ENCODE measurements around the gene RGR. TPM values are rescaled to one million over a fixed set of nuclear protein-coding genes. Genes with fewer than 3 reads are reported as not detected.

The RGR gene
- total and polyA plus RNA-seq, 8 donors: 0.26 to 0.27 TPM; not detected in 6

- Histone ChIP-seq H3K27ac (no peak overlapping the region), H3K9me3 (no peaks in the 10 kb centered on the region), H3K36me3 (no peaks in the 10 kb centered on the region), H3K4me1 (no peaks in the 10 kb centered on the region), H3K4me3 (no peak overlapping the region), H3K27me3 (peaks cover 6 to 8% of the 10 kb centered on the region in 2 donors)
- intact Hi-C loops (cut with DNase I): loop anchor here in 1 of 2 donors (5.0 to 10.0 kb wide), 2 partner anchors 112 to 275 kb away; no protein-coding TSS in a partner anchor
- TF ChIP-seq CTCF (IDR thresholded peaks at IDR 0.05): no peak
- DNase-seq: no peak
- ATAC-seq: no peak
Observed at GRCh38 chr10:84262190-84262956, 17.5 kb downstream of the RGR start.

GRCh38 chr10:84263716-84264115, 18.9 kb downstream of the RGR start:
- intact Hi-C loops (cut with DNase I): loop anchor here in 1 of 2 donors (5.0 to 10.0 kb wide), 2 partner anchors 111 to 274 kb away; no protein-coding TSS in a partner anchor
- H3K9me3 ChIP-seq: no peaks in the 10 kb centered on the region
- H3K4me1 ChIP-seq: no peaks in the 10 kb centered on the region
- H3K27me3 ChIP-seq: peaks cover 6 to 7% of the 10 kb centered on the region in 2 donors
- H3K36me3 ChIP-seq: no peaks in the 10 kb centered on the region
- DNase-seq: no peak
- H3K4me3 ChIP-seq: no peak overlapping the region
- no peak for ATAC-seq
- no peak overlapping the region for H3K27ac ChIP-seq
- no peak for TF ChIP-seq CTCF (IDR thresholded peaks at IDR 0.05)

DNA sequence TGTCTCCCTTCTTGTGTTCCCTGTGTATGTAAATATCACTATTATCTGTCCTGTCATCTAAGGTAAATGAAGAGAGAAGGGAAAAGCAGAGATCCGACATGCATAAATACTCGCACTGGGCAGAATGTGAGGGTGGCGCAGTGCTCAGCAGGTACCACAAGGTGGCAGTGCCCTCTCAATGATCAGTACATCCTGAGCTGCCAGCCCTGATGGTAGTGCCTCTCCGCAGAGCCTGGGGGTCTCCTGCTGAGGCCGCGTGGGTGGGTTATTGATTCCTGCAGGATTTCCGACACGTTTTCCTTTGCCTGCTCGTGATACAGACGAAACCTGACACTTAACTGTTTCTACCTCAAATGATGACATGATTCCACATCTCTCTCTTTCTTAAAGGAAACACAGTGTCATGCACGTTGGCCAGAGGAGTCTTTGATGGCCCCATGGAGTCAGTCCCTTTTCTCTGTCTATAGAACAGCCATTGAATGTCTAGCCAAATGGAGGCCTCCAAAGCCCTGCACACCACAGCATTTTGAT, 19.8 kb downstream of the RGR start:
- Histone ChIP-seq H3K4me3 (no peak overlapping the region), H3K27ac (no peak overlapping the region), H3K27me3 (peaks cover 6 to 7% of the 10 kb centered on the region in 2 donors), H3K4me1 (no peaks in the 10 kb centered on the region), H3K9me3 (no peaks in the 10 kb centered on the region), H3K36me3 (no peaks in the 10 kb centered on the region)
- ATAC-seq (peak; percentile 98), DNase-seq (peak; percentile 54 to 81 (median 62))
- peak; percentile 86 to 93 for TF ChIP-seq CTCF (IDR thresholded peaks at IDR 0.05)
- intact Hi-C loops (cut with DNase I): loop anchor here in 1 of 2 donors (5.0 to 10.0 kb wide), 2 partner anchors 110 to 273 kb away; no protein-coding TSS in a partner anchor

- H3K4me3 ChIP-seq: no peak overlapping the region
- H3K4me1 ChIP-seq: no peaks in the 10 kb centered on the region
- H3K27ac ChIP-seq: no peak overlapping the region
- H3K9me3 ChIP-seq: no peaks in the 10 kb centered on the region
- TF ChIP-seq CTCF (IDR thresholded peaks at IDR 0.05): no peak
- no peaks in the 10 kb centered on the region for H3K36me3 ChIP-seq
- intact Hi-C loops (cut with DNase I): loop anchor here in 1 of 2 donors (10.0 kb wide), 1 partner anchor 109 kb away; no protein-coding TSS in a partner anchor
- DNase-seq (no peak), ATAC-seq (no peak)
- H3K27me3 ChIP-seq: peaks cover 6 to 7% of the 10 kb centered on the region in 2 donors
Observed at GRCh38 chr10:84265418-84265817, 20.6 kb downstream of the RGR start.

DNA sequence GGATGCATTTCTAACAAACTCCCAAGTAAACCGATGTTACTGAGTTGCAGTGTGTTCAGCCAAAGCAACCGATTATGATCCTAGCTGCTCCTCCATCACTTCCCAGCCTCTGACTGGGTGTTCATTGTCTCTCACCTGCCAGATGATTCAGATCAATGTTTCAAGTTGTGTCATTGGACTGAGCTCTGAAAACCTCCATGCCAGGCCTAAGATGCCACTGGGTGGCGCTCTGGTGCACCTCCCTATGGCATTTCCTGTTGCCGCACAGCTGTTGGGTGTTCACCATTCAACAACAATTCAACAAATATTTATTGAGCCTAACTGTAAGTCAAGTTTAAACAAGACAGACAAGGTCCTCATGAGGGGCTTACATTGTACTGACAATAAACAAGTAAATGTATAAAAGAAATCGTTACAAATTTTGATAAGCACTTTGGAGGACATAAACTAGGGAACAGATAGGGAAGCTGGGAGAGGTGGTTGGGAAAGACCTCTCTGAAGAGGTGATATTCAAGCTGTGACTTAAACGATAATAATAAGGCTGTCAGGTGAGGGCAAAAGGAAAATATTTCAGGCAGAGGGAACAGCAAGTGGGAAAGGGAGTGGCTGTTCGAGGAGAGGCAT, 22.8 kb downstream of the RGR start:
- intact Hi-C loops (cut with DNase I): loop anchor here in 1 of 2 donors (10.0 kb wide), 1 partner anchor 107 kb away; no protein-coding TSS in a partner anchor
- Histone ChIP-seq H3K9me3 (no peaks in the 10 kb centered on the region), H3K36me3 (no peaks in the 10 kb centered on the region), H3K27me3 (peaks cover 6 to 7% of the 10 kb centered on the region in 2 donors), H3K27ac (no peak overlapping the region), H3K4me3 (no peak overlapping the region), H3K4me1 (no peaks in the 10 kb centered on the region)
- ATAC-seq: peak; percentile 41
- DNase-seq: peak in 1 of 4 donors; percentile 19
- TF ChIP-seq CTCF (IDR thresholded peaks at IDR 0.05): peak; percentile 33 to 38

Data from left lung (tissue), 10 donors.